Left colon (tissue), 2 donors: Measurements from ENCODE around the gene RAB15. TPM values are rescaled to one million over a fixed set of nuclear protein-coding genes. Genes with fewer than 3 reads are reported as not detected.

Experiments
- ATAC-seq: fragments of 200-7000 bp; cut with Tn5 transposase; one replicate; pipeline ENCODE4 v1.9.1; 2020; ENCODE audit warnings: mild to moderate bottlenecking, moderate library complexity
- DNase-seq, 2 donors: peaks; one replicate each; pipeline ENCODE4 v3.0.0-alpha.2; 2020
- intact Hi-C, 2 donors: fragments of 100-400 bp; cut with DNase I in 1 of 2; cut with micrococcal nuclease in 1 of 2; formaldehyde crosslinking; loops; one replicate each; pipeline versions ENCODE4 v1.11.2 to v1.14.0; 2022; cut with DNase I, micrococcal nuclease
- total RNA-seq, 2 donors: library from RNA; stranded (reverse); fragmentation: NEBNext Ultra II Directional; extraction: Animal tissue kit (Norgen Biotek cat#: 25700); gene quantifications; one replicate each; pipeline ENCODE4 v1.2.1, GENCODE V29; 2021
- donor health status: DM: no; HTN: no; CAD: no.
- donor health status: DM: yes; HTN: yes; CAD: no.

Gene RAB15
- total RNA-seq, 2 donors from 2014 or later: 25.9 to 40.3 TPM

DNA sequence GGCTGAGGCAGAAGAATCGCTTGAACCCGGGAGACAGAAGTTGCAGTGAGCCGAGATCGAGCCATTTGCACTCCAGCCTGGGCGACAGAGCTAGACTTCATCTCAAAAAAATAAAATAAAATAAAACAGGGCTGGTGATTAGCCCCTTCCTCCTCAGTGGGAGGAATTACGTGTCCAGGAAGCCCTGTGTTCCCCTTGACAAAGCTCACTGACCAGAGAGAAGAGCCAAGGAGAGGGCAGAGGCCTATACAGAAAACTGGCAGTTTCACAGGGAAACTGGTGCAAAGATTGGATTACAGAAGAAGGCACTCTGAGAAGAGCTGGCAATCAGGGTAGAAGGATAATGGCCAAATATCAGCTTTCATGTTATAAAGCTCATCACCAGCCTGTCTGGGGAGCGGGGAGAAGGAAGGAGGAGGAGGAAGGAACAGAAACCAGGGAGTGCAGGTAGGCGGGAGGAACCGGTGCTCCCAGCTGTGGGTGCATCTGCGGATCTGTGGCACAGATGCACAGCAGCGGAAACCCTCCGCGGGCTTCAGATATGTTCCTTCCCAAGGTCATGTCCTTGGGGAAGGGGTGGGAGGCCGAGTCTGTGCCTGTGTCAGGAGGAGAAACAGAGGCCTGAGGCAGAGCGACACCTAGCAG is 6.7 kb downstream of the RAB15 start:
- ATAC-seq: no peak
- intact Hi-C loops: no loop called here
- DNase-seq: no peak

DNA sequence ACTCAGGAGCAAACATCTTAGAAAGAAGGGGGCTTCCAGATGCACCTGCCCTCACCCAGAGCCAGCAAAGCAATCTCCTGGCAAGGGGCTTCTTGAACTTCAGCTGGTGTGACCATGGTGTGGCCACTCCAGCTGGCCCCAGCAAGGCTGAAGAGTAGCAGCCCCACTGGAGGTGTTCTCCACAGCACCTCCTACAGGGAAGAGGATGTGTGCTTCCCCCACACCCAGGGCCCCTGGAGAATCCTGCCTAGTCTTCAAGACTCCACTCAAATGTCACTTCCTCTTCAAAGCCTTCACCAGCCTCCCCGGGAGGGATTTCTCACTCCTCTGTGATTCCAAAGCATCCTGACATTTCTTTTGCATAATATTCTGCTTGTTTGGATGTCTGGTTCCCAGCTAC is 8.5 kb downstream of the RAB15 start:
- DNase-seq (no peak), ATAC-seq (no peak)
- intact Hi-C loops: no loop called here

DNA sequence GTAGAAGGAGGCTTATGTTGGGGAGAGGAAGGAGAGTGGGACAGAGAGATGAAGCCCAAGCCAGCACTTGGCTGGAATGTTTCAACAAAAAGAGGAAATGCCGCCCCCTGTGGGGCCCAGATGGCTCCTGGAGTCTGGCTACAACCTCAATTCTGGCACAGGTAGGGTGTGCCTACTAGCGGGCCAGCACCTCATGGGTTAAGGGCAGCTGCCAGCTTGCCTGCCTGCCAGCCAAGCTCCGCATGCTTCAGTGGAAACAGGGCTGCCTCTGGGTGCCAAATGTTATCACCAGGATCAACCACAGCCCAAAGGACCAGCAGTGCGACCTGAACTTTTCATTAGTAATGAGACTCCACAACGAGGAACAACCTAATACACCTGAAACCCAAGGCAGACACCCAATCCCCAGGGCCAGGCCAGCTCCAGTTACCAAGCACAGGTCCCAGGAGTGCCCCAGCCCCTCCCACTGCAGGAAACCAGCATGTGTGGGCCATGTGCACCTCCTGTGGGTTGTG is 11.3 kb downstream of the RAB15 start:
- intact Hi-C loops: no loop called here
- DNase-seq (no peak), ATAC-seq (peak; percentile 61)

GRCh38 chr14:64958743-64959142 is 13.4 kb downstream of the RAB15 start:
- intact Hi-C loops: no loop called here
- ATAC-seq (no peak), DNase-seq (no peak)

- DNase-seq: no peak
- intact Hi-C loops: no loop called here
- ATAC-seq: no peak
Measured at GRCh38 chr14:64958201-64958600, 13.9 kb downstream of the RAB15 start.

- ATAC-seq: no peak
- intact Hi-C loops: no loop called here
- no peak for DNase-seq
Measured at GRCh38 chr14:64956697-64957406, 15.3 kb downstream of the RAB15 start.

DNA sequence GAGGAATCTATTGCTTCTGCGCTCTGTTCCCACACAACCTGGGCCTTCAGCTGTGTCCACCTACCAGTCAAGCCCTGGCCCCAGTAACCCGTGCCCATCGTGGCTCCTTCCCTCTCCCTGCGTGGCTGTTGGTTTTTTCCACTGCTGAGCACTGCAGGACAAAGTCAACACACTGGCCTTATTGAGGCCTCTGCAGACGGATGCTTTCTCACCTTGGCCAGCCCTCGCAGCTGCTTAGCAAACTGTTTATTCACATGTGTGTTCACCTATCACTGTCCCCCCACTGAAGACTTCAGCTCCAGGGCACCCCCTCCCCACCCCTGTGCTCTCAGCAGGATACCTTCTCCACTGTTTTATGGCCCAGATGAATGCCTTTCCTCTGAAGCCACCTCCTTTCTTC is 16.8 kb downstream of the RAB15 start:
- ATAC-seq: no peak
- intact Hi-C loops: no loop called here
- no peak for DNase-seq

GRCh38 chr14:64954491-64955240 is 17.5 kb downstream of the RAB15 start:
- intact Hi-C loops: no loop called here
- DNase-seq: no peak
- ATAC-seq: no peak

- DNase-seq (no peak), ATAC-seq (no peak)
- intact Hi-C loops: no loop called here
Measured at GRCh38 chr14:64953661-64954060, 18.5 kb downstream of the RAB15 start.

DNA sequence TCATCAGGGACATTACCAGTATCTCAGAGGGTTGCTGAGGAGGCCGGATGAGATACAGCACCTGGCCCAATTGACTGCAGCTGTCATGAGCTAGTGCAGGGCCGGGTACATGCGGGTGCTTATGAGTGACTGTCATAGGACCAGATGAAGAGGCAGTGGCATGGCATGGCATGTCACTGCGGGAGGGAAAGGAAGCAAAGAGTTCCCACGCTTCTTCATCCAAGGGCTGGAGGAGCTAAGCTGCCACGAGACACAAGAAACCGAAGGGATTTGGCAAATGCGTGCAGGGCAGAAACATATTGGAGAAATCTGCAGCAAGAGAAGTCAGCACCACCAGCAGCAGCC is 18.9 kb downstream of the RAB15 start:
- DNase-seq (no peak), ATAC-seq (no peak)
- intact Hi-C loops: no loop called here

DNA sequence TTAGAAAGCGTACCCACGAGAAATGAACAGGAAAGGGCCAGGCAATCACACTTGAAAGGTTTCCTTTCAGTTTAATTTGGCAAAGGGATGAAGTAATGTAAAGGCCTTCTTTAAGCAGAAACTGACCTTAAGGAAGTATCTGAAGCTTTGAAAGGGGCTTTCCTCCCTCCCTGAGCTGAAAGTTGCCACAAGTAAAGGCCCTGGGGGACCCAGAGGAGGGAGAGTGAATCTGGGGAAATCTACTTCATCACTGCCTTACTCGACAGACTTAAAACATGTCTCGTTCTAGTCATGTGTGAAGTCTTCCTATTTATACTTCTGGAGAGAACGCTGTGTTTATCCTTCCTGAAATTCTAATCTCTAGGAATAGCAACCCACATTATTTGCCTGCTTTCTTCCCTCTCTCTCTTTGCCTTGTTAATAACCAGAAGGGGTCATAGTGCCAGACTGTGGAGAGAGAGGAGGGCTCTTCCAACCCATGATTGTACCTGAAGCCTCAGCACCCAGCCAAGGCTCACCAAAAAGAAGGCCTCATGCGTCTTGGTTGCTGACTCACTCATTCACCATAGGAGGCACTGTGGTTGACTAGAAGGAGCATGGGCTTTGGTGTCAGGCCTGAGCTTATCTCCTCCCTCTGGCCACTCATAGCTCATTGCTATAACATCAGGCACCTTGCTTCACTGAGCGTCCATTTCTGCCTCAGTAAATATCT is 19.4 kb downstream of the RAB15 start:
- DNase-seq (no peak), ATAC-seq (no peak)
- intact Hi-C loops: no loop called here

GRCh38 chr14:64951724-64952123 is 20.4 kb downstream of the RAB15 start:
- ATAC-seq (no peak), DNase-seq (no peak)
- intact Hi-C loops: no loop called here

DNA sequence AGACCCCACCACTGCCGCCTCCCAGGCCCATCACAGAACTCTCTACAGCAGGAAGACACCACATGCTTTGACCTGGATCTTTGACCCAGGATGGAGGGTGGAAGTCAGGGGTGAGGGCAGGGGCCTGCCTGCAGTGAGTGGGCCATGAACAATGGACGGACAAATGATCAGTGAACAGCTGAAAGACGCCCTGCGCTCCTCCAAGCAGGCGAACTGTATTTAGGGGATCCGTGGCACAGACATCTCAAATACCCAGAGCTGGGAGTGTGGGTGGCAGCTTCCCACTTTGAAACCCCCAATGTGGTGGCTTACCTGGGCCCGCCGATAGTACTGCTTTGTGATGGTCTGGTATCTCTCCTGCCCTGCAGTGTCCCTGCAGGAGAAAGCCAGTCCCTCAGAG is 20.8 kb downstream of the RAB15 start:
- intact Hi-C loops: no loop called here
- ATAC-seq (no peak), DNase-seq (no peak)

GRCh38 chr14:64950889-64951288 is 21.2 kb downstream of the RAB15 start:
- ATAC-seq (no peak), DNase-seq (no peak)
- intact Hi-C loops: no loop called here

DNA sequence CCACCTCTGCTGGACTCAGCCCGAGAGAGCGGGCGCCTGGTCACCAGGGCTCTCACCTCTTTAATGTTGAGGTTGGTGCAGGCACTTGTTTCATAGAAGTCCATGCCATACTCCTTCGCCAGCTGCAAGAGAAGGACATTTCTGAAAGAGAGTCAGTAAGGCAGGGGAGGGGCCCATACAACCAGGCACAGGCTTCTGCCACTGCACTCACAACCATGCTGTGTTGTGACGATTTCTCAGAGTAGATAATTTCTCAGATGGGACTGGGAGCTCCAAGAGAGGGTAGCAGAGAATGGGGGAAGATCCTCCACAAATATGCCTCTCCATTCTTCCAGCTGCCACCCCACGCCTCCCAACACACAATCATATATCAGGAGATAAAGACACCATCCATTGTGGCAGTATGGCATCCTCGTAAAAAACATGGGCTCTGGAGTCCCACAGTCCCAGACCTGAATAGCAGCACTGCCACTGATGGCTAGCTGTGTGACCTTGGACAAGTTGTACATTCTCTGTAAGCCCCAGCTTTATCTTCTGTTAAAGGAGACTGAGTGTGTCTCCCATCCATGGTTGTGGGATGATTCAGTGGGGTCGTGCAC is 23.4 kb downstream of the RAB15 start:
- no peak for DNase-seq
- intact Hi-C loops: no loop called here
- no peak for ATAC-seq

DNA sequence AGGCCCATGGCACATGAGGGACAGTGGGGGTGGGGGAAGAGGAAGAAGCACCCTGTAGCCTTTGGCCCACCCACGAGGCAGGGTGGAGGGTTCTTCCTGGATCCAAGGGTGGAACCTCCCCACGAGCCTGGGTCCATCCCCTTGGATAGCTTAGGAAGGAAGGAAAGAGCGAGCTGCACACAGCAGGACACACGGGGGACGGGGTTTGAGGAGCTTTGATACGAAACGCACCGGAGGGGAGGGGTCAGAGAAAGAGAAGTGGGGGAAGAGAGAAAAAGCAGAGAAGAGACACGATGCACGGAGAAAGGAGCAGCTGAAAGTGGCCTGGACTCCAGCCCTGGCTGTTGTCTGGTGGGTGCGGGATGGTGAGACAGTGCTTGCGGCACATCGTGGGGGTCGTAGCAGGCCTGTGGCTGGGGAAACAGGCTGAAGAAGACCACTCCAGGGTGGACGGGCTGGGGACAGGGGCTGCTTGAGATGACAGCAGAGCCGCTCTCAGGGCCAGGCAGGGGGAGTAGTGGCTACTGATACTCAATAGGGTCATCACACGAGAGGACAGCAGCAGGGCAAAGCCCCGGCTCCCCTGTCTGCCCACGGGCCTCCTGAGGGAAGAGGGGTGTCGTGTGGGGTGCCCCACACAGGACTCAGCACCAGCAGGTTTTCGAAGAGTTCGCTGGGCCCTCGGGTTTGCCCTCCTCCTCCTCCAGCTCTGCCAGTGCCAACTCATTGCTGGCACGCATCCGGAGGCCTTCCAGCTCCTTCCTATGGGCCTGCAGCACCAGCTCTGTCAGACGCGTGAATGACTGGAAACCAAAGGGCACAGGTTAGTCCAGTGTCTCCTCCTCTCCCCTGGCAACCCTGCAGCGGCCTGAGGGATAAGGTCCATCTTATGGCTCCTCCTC is 24.2 kb downstream of the RAB15 start:
- no peak for ATAC-seq
- DNase-seq: no peak

GRCh38 chr14:64946310-64947045 is 25.7 kb downstream of the RAB15 start:
- ATAC-seq: no peak
- no peak for DNase-seq
- intact Hi-C loops: no loop called here

More for the DNA sequence above, 24.2 kb downstream of the RAB15 start:
- intact Hi-C loops: no loop called here
